KMS-11 (cell line): ENCODE results near the gene NRTN.
"Not testable (repeated sequence)": the region's sequence is repeated elsewhere in the genome, so short reads cannot be mapped to it uniquely, and the experiment has no call there.

Experiments
- H2AFZ ChIP-seq: fragments of 200-600 bp; sonication (generic); 2 replicates; pipeline ENCODE4 v1.6.1; 2016; ENCODE audit warnings: antibody characterized with exemption, mixed run types, low read depth
- H3K27ac ChIP-seq: fragments of 200-600 bp; sonication (generic); 2 replicates; pipeline ENCODE4 v1.6.1; 2016; ENCODE audit warnings: mild to moderate bottlenecking, mixed run types
- H3K27me3 ChIP-seq: fragments of 200-600 bp; sonication (generic); 2 replicates; pipeline ENCODE4 v1.6.1; 2017; ENCODE audit warnings: mild to moderate bottlenecking, low read depth, mixed run types, moderate library complexity; ENCODE audit not compliant: insufficient read depth
- H3K36me3 ChIP-seq: fragments of 200-600 bp; sonication (generic); 2 replicates; pipeline ENCODE4 v1.6.1; 2017; ENCODE audit warnings: mild to moderate bottlenecking, mixed run types; ENCODE audit not compliant: insufficient read depth
- H3K4me1 ChIP-seq: fragments of 200-600 bp; sonication (generic); 2 replicates; pipeline ENCODE4 v1.6.1; 2016; ENCODE audit warnings: mild to moderate bottlenecking, low read depth, mixed run types; ENCODE audit not compliant: poor library complexity, severe bottlenecking
- H3K4me2 ChIP-seq: fragments of 200-600 bp; sonication (generic); 2 replicates; pipeline ENCODE4 v1.7.0; 2016; ENCODE audit warnings: mild to moderate bottlenecking, mixed run types
- H3K4me3 ChIP-seq: fragments of 200-600 bp; sonication (generic); IDR thresholded peaks from 2 replicates; pipeline ENCODE4 v1.6.1; 2017; ENCODE audit warnings: low read depth, low read length, mixed read lengths; ENCODE audit not compliant: insufficient read depth
- H3K79me2 ChIP-seq: fragments of 200-600 bp; sonication (generic); 2 replicates; pipeline ENCODE4 v1.6.1; 2016; ENCODE audit warnings: low read depth, mixed run types; ENCODE audit not compliant: insufficient read depth
- H3K9ac ChIP-seq: fragments of 200-600 bp; sonication (generic); 2 replicates; pipeline ENCODE4 v1.6.1; 2016; ENCODE audit warnings: mild to moderate bottlenecking, mixed run types
- H4K20me1 ChIP-seq: fragments of 200-600 bp; sonication (generic); 2 replicates; pipeline ENCODE4 v1.6.1; 2016; ENCODE audit warnings: mild to moderate bottlenecking, mixed run types; ENCODE audit not compliant: insufficient read depth
- TF ChIP-seq, protein P1 (sequence below): fragments of 200-600 bp; sonication (generic); conservative IDR thresholded peaks from 2 replicates; pipeline ENCODE4 v1.6.1; 2017; ENCODE audit warnings: low read depth, mild to moderate bottlenecking, antibody characterized with exemption, low read length, moderate library complexity, mixed read lengths

The NRTN gene

DNA sequence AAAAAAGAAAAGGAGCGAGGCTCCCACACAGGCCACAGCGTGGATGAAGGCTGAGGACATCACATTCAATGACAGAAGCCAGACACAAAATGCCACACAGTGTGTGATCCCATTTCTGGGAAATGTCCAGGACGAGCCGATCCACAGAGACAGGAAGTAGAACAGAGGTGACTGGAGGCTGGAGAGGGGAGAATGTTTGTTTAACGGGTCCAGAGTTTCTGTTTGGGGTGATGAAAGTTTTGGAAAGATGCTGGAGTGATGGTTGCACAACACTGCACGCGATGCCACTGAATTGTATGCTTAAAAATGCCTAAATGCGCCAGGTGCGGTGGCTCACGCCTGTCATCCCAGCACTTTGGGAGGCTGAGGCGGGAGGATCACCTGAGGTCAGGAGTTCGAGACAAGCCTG lies 66.1 kb downstream of the NRTN start:
- no peak overlapping the region for H2AFZ ChIP-seq
- no peak overlapping the region for H3K9ac ChIP-seq
- no peaks in the 10 kb centered on the region for H4K20me1 ChIP-seq
- H3K27me3 ChIP-seq, result peaks cover 15% of the 10 kb centered on the region; the same call in 1 of the 2 replicates
- no peak overlapping the region for H3K27ac ChIP-seq
- H3K4me2 ChIP-seq, result no peak overlapping the region
- no peak overlapping the region for H3K4me3 ChIP-seq
- no peaks in the 10 kb centered on the region for H3K79me2 ChIP-seq
- TF ChIP-seq, protein P1, sequence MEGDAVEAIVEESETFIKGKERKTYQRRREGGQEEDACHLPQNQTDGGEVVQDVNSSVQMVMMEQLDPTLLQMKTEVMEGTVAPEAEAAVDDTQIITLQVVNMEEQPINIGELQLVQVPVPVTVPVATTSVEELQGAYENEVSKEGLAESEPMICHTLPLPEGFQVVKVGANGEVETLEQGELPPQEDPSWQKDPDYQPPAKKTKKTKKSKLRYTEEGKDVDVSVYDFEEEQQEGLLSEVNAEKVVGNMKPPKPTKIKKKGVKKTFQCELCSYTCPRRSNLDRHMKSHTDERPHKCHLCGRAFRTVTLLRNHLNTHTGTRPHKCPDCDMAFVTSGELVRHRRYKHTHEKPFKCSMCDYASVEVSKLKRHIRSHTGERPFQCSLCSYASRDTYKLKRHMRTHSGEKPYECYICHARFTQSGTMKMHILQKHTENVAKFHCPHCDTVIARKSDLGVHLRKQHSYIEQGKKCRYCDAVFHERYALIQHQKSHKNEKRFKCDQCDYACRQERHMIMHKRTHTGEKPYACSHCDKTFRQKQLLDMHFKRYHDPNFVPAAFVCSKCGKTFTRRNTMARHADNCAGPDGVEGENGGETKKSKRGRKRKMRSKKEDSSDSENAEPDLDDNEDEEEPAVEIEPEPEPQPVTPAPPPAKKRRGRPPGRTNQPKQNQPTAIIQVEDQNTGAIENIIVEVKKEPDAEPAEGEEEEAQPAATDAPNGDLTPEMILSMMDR, result no peak
- H3K4me1 ChIP-seq, result no peaks in the 10 kb centered on the region
- no peaks in the 10 kb centered on the region for H3K36me3 ChIP-seq

DNA sequence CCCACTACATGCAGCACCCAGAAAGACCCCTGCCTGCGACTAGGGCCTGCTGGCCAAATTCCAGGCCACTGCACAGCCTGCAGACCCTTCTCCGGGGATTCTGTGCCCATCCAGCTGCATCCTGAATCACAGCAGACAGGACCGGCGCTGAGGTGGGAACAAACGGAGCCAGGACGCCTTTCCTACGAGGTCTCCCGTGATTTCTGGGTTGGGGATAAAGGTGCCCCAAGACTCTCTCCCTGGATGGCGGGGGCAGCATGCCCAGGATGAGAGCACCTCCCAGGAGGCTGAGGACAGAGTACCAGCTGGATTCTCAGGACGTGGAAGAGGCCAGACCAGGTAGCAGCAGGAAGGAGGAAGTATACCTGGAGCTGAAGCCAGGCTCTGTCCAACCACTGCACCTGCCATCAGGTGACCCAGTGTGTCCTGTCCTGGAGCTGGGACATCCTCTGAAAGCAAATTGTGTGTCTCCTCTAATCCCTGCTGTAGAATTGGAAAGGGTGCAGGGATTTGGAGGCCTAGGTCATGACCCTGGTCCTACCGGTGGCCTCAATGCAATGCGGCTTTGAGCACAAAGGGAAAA lies 68.8 kb downstream of the NRTN start:
- no peak overlapping the region for H3K4me2 ChIP-seq
- no peaks in the 10 kb centered on the region for H3K79me2 ChIP-seq
- H3K4me3 ChIP-seq, result no peak overlapping the region
- TF ChIP-seq, protein P1, result no peak
- no peak overlapping the region for H3K9ac ChIP-seq
- H3K27me3 ChIP-seq, result peaks cover 12% of the 10 kb centered on the region; the same call in 1 of the 2 replicates
- no peak overlapping the region for H2AFZ ChIP-seq
- H4K20me1 ChIP-seq, result no peaks in the 10 kb centered on the region
- H3K27ac ChIP-seq, result no peak overlapping the region
- H3K36me3 ChIP-seq, result no peaks in the 10 kb centered on the region
- no peaks in the 10 kb centered on the region for H3K4me1 ChIP-seq

DNA sequence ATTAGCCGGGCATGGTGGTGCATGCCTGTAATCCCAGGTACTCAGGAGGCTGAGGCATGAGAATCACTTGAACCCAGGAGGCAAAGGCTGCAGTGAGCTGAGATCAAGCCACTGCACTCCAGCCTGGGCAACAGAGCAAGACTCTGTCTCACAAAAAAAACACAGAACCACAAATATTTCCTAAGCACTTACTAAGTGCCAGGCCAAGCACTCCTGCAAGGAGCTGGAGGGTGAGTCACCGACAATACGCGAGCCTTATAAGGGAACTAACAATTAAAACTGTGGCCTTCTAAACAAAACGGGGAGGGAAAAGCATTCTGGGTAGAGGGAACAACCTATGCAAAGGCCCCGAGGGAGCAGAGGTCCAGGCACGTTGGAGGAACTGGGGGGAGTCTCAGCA lies 69.6 kb downstream of the NRTN start:
- not testable (repeated sequence) for H3K79me2 ChIP-seq, H3K27ac ChIP-seq, H3K4me3 ChIP-seq, H3K36me3 ChIP-seq, H4K20me1 ChIP-seq, H3K4me1 ChIP-seq, H2AFZ ChIP-seq, H3K9ac ChIP-seq, H3K4me2 ChIP-seq
- H3K27me3 ChIP-seq, result peaks cover 20% of the 10 kb centered on the region; the same call in 1 of the 2 replicates

DNA sequence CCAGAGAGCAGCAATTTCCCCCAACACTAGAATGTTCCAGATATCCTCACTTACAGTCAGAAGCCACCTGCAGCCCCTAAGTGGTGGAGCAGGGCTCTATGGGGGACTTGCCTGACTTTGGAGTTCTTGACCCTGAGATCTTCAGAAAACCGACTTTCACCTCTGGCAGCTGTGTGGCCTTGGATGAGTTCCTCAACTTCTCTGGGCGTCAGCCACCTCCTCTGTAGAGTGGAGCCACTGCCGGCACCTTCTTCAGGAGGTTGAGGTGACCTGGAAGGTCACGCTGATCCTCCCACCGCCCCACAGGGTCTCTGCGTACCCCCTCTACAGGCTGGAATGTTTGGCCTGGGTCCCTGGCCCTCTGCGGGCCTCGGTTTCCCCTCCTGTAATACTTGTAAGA lies 72.6 kb downstream of the NRTN start:
- no peak overlapping the region for H3K4me3 ChIP-seq
- no peak overlapping the region for H3K27ac ChIP-seq
- no peaks in the 10 kb centered on the region for H3K79me2 ChIP-seq
- peaks cover 35% of the 10 kb centered on the region for H3K27me3 ChIP-seq
- H4K20me1 ChIP-seq, result no peaks in the 10 kb centered on the region
- H3K4me2 ChIP-seq, result no peak overlapping the region
- no peak overlapping the region for H2AFZ ChIP-seq
- H3K9ac ChIP-seq, result no peak overlapping the region
- no peaks in the 10 kb centered on the region for H3K4me1 ChIP-seq
- H3K36me3 ChIP-seq, result no peaks in the 10 kb centered on the region
- TF ChIP-seq, protein P1, result no peak

DNA sequence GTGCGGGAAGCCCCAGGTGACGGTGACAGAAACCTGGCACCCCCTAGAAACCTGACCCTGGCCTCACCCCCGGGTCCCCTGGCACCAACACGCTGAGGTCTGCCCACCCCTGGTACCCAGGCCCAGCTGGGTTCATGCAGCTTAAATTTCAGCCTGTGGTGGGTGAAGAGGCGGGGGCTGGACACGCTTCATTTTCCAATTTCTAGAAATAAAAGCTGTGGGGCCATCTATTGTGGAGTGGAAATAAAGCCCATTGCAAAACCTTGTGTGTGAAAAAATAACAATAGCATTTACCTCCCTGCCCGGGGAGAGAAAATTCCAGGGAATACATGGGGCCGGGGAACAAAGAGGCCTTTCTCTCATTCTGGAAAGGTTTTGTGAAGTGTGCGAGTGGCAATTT lies 73.0 kb downstream of the NRTN start:
- H3K27ac ChIP-seq, result no peak overlapping the region
- no peak overlapping the region for H3K4me2 ChIP-seq
- H4K20me1 ChIP-seq, result no peaks in the 10 kb centered on the region
- H3K27me3 ChIP-seq, result peaks cover 37% of the 10 kb centered on the region
- no peak overlapping the region for H3K9ac ChIP-seq
- H2AFZ ChIP-seq, result no peak overlapping the region
- no peaks in the 10 kb centered on the region for H3K79me2 ChIP-seq
- H3K36me3 ChIP-seq, result no peaks in the 10 kb centered on the region
- H3K4me1 ChIP-seq, result no peaks in the 10 kb centered on the region
- no peak overlapping the region for H3K4me3 ChIP-seq
- TF ChIP-seq, protein P1, result no peak
